Keratinocyte (primary cell): ENCODE measurements around the gene ADAMTSL1. TPM values are rescaled to one million over a fixed set of nuclear protein-coding genes. Genes with fewer than 3 reads are reported as not detected.

ENCODE experiments used
- DNase-seq: peaks from one replicate; pipeline ENCODE4 v3.0.0-alpha.2; 2011; ENCODE audit warnings: low read depth, missing footprints, low spot score
- FAIRE-seq: peaks from 2 replicates; lab custom pipeline; 2011; peaks lifted over from hg19 to GRCh38; lab: Jason Lieb, UNC
- H2AFZ ChIP-seq: 2 replicates; pipeline ENCODE4 v1.6.0; 2012; ENCODE audit warnings: low read length, control low read depth, inconsistent platforms; ENCODE audit not compliant: control insufficient read depth
- H3K27ac ChIP-seq: 2 replicates; pipeline ENCODE4 v1.5.1; 2011; ENCODE audit warnings: low read length; ENCODE audit not compliant: control insufficient read depth, insufficient read depth
- H3K27me3 ChIP-seq: 3 replicates; pipeline ENCODE4 v1.6.0; 2011; ENCODE audit warnings: low read length; ENCODE audit not compliant: control insufficient read depth, insufficient read depth; ENCODE audit errors: extremely low read depth
- H3K36me3 ChIP-seq, 2 experiments: 2 replicates in 1 of 2; 3 replicates in 1 of 2; pipeline ENCODE4 v1.5.1; 2011; ENCODE audit warnings: low read length in 2 of 2, mild to moderate bottlenecking in 1 of 2; ENCODE audit not compliant: control insufficient read depth in 2 of 2, insufficient read depth in 2 of 2; ENCODE audit errors: extremely low read depth in 1 of 2
- H3K4me1 ChIP-seq: 3 replicates; pipeline ENCODE4 v1.5.1; 2011; ENCODE audit warnings: low read length; ENCODE audit not compliant: control insufficient read depth, insufficient read depth; ENCODE audit errors: extremely low read depth
- H3K4me2 ChIP-seq: 3 replicates; pipeline ENCODE4 v1.6.0; 2011; ENCODE audit warnings: low read depth, low read length; ENCODE audit not compliant: control insufficient read depth, insufficient read depth; ENCODE audit errors: extremely low read depth
- H3K4me3 ChIP-seq, 3 experiments: fragments of 200-600 bp in 1 of 3; sonication (generic) in 1 of 3; 2 replicates in 2 of 3; 3 replicates in 1 of 3; pipeline ENCODE4 v1.5.1; 2011 to 2016; ENCODE audit warnings: low read length in 3 of 3, mild to moderate bottlenecking in 3 of 3, control low read depth in 2 of 3, inconsistent platforms in 1 of 3, low read depth in 1 of 3, mixed read lengths in 1 of 3, mixed run types in 1 of 3, moderate library complexity in 1 of 3; ENCODE audit not compliant: control insufficient read depth in 2 of 3, insufficient read depth in 2 of 3; ENCODE audit errors: extremely low read depth in 1 of 3
- H3K79me2 ChIP-seq: 2 replicates; pipeline ENCODE4 v1.6.0; 2012; ENCODE audit warnings: low read length; ENCODE audit not compliant: control insufficient read depth, insufficient read depth
- H3K9ac ChIP-seq: 3 replicates; pipeline ENCODE4 v1.6.0; 2011; ENCODE audit warnings: low read length; ENCODE audit not compliant: control insufficient read depth, insufficient read depth; ENCODE audit errors: extremely low read depth
- H3K9me1 ChIP-seq: 3 replicates; pipeline ENCODE4 v1.6.0; 2011; ENCODE audit warnings: low read length; ENCODE audit not compliant: control insufficient read depth, insufficient read depth; ENCODE audit errors: extremely low read depth
- H3K9me3 ChIP-seq: 2 replicates; pipeline ENCODE4 v1.5.1; 2012; ENCODE audit warnings: low read depth, low read length; ENCODE audit not compliant: control insufficient read depth
- H4K20me1 ChIP-seq: 3 replicates; pipeline ENCODE4 v1.6.0; 2011; ENCODE audit warnings: low read length; ENCODE audit not compliant: control insufficient read depth, insufficient read depth; ENCODE audit errors: extremely low read depth
- EZH2 ChIP-seq: IDR thresholded peaks from one replicate; pipeline ENCODE4 v1.6.1; 2012; ENCODE audit warnings: inconsistent platforms, mild to moderate bottlenecking, low read length, moderate library complexity
- dilution Hi-C: fragments of 300-500 bp; cut with MboI; formaldehyde crosslinking; loops from one replicate; pipeline ENCODE4 v1.7.0; 2020; ENCODE audit warnings: low sequenced_read_pairs; ENCODE audit not compliant: extremely low pct_ligation_motif_present
- polyA plus RNA-seq, 5 experiments: library from polyadenylated mRNA; depleted of rRNA in 3 of 5; stranded (reverse) in 3 of 5; stranded (forward) in 1 of 5; unstranded in 1 of 5; fragments of >200 nt; gene quantifications; 1 replicate in 1 of 5; 2 replicates in 3 of 5; 3 replicates in 1 of 5; pipeline versions ENCODE4 v1.2.1 to v1.2.3, GENCODE V29; 2011 to 2012; ENCODE audit warnings: missing spikeins in 2 of 5, low read depth in 1 of 5, low replicate concordance in 1 of 5
- TF ChIP-seq, protein P1 (sequence below), 3 experiments: IDR thresholded peaks in 1 of 3; conservative IDR thresholded peaks in 1 of 3; optimal IDR thresholded peaks in 1 of 3; 2 replicates in 2 of 3; 3 replicates in 1 of 3; pipeline versions ENCODE3 to v1.5.1; 2011; ENCODE audit warnings: low read length in 3 of 3, mild to moderate bottlenecking in 3 of 3, moderate library complexity in 2 of 3, control low read depth in 1 of 3, inconsistent platforms in 1 of 3; ENCODE audit not compliant: insufficient read depth in 2 of 3; ENCODE audit errors: extremely low read depth in 1 of 3

The ADAMTSL1 gene
- polyA plus RNA-seq, 1 donor (not counting 4 experiments of a cell fraction or from before 2014, with no cell fraction given) = 1.1 TPM

DNA sequence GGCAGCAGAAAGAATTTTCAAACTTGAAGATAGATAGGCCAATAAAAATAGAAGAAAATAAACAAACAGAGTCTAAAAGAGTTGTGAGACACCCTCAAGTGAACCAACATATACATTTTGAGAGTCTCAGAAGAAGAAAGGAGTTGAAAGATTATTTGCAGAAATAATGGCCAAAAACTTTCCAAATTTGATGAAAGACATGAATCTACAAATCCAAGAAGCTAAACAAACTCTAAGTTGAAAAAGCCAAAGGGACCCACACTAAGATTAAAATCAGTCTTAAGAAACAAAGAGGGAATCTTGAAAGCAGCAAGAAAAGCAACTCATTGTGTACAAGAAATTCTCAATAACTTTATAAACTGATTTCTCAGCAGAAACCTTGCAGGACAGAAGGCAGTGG lies 422.1 kb downstream of the ADAMTSL1 start:
- H3K4me2 ChIP-seq = no peak overlapping the region
- no peaks in the 10 kb centered on the region for H3K9me3 ChIP-seq
- no peak overlapping the region for H3K9ac ChIP-seq
- TF ChIP-seq, protein P1, sequence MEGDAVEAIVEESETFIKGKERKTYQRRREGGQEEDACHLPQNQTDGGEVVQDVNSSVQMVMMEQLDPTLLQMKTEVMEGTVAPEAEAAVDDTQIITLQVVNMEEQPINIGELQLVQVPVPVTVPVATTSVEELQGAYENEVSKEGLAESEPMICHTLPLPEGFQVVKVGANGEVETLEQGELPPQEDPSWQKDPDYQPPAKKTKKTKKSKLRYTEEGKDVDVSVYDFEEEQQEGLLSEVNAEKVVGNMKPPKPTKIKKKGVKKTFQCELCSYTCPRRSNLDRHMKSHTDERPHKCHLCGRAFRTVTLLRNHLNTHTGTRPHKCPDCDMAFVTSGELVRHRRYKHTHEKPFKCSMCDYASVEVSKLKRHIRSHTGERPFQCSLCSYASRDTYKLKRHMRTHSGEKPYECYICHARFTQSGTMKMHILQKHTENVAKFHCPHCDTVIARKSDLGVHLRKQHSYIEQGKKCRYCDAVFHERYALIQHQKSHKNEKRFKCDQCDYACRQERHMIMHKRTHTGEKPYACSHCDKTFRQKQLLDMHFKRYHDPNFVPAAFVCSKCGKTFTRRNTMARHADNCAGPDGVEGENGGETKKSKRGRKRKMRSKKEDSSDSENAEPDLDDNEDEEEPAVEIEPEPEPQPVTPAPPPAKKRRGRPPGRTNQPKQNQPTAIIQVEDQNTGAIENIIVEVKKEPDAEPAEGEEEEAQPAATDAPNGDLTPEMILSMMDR (optimal IDR thresholded peaks at IDR 0.05 in 1 of 3, IDR thresholded peaks at IDR 0.05 in 1 of 3, conservative IDR thresholded peaks at IDR 0.05 in 1 of 3; ENCODE audit: extremely low read depth in 1 of 3, insufficient read depth in 2 of 3, low read length in 3 of 3) = no peak
- TF ChIP-seq EZH2 = no peak
- no peak overlapping the region for H2AFZ ChIP-seq
- DNase-seq = no peak
- no peaks in the 10 kb centered on the region for H3K9me1 ChIP-seq
- no peak overlapping the region for H3K4me3 ChIP-seq
- no peaks in the 10 kb centered on the region for H3K27me3 ChIP-seq
- H3K36me3 ChIP-seq = no peaks in the 10 kb centered on the region
- H3K4me1 ChIP-seq = no peaks in the 10 kb centered on the region
- no peaks in the 10 kb centered on the region for H4K20me1 ChIP-seq
- no peak for FAIRE-seq
- dilution Hi-C loops = no loop called here
- no peak overlapping the region for H3K27ac ChIP-seq
- no peaks in the 10 kb centered on the region for H3K79me2 ChIP-seq

DNA sequence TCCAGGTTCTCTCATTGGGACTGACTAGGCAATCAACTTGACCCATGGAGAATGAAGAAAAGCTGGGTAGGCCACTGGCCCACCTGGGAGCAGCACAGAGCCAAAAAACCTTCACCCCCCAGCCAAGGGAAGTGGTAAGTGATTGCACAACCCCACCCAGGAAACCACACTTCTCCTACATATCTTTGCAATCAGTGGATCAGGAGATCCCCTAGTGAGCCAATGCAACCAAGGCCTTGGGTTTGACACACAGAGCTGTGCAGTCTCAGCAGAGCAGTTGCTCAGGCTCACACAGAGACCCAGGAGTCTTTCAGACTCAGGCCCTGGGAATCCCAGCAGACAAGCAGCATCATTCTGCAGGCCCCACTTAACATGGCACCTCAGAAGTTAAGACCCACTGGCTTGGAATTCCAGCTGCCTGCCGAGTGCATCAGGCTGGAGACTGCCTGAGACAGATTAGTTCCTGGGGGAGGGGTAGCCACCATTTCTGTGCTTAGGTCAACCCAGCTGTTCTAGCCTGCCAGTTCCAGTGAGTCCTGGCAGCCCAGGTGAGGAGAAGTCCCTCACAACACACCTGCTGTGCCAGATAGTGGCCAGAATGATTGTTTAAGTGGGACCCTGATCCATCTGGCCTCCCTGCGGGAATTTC lies 422.7 kb downstream of the ADAMTSL1 start:
- Histone ChIP-seq H3K9me1 (no peaks in the 10 kb centered on the region), H3K27ac (no peak overlapping the region), H3K36me3 (no peaks in the 10 kb centered on the region), H3K4me1 (no peaks in the 10 kb centered on the region), H3K79me2 (no peaks in the 10 kb centered on the region), H3K9ac (no peak overlapping the region), H3K4me3 (no peak overlapping the region), H3K27me3 (no peaks in the 10 kb centered on the region), H2AFZ (no peak overlapping the region), H3K9me3 (no peaks in the 10 kb centered on the region), H4K20me1 (no peaks in the 10 kb centered on the region), H3K4me2 (no peak overlapping the region)
- DNase-seq = no peak
- FAIRE-seq = no peak
- TF ChIP-seq, protein P1 (optimal IDR thresholded peaks at IDR 0.05 in 1 of 3, IDR thresholded peaks at IDR 0.05 in 1 of 3, conservative IDR thresholded peaks at IDR 0.05 in 1 of 3; ENCODE audit: extremely low read depth in 1 of 3, insufficient read depth in 2 of 3, low read length in 3 of 3) = no peak
- TF ChIP-seq EZH2 = no peak
- dilution Hi-C loops = no loop called here
